Omental fat pad (tissue), 4 donors: Measurements from ENCODE around the gene LRRC28. TPM values are rescaled to one million over a fixed set of nuclear protein-coding genes. Genes with fewer than 3 reads are reported as not detected.
A peak's percentile ranks its signal among the peaks of the same experiment; 100 is the strongest.
"Not testable (repeated sequence)": the region's sequence is repeated elsewhere in the genome, so short reads cannot be mapped to it uniquely, and the experiment has no call there.

Source experiments
- ATAC-seq: fragments of 150-250 bp; one replicate; pipeline ENCODE4 v1.9.1; 2016; ENCODE audit warnings: mild to moderate bottlenecking, moderate library complexity; ENCODE audit not compliant: low FRiP score
- DNase-seq: peaks from one replicate; pipeline ENCODE4 v3.0.0-alpha.2; 2019; ENCODE audit warnings: low spot score
- CTCF ChIP-seq, 3 donors: fragments of 450-650 bp; IDR thresholded peaks; one replicate each; pipeline ENCODE4 v1.5.1; 2016 to 2017; ENCODE audit warnings: antibody characterized with exemption in 3 of 3, mild to moderate bottlenecking in 3 of 3, moderate library complexity in 2 of 3
- total RNA-seq, 4 donors: library from RNA; depleted of rRNA; stranded (reverse); fragments of >200 nt; gene quantifications; one replicate each; pipeline ENCODE4 v1.1.0, GENCODE V29; 2016

The LRRC28 gene
- total RNA-seq, 4 donors from 2014 or later = 27.6 to 32.3 (median 30.5) TPM

GRCh38 chr15:99399618-99400017, 148.3 kb downstream of the LRRC28 start:
- peak; percentile 91 for ATAC-seq
- no peak for DNase-seq
- no peak for TF ChIP-seq CTCF (IDR thresholded peaks at IDR 0.05)

GRCh38 chr15:99401216-99401615, 149.9 kb downstream of the LRRC28 start:
- not testable (repeated sequence) for DNase-seq, ATAC-seq

- DNase-seq (no peak), ATAC-seq (no peak)
- TF ChIP-seq CTCF (IDR thresholded peaks at IDR 0.05) = no peak
Measured at GRCh38 chr15:99402014-99402729, 150.9 kb downstream of the LRRC28 start.

GRCh38 chr15:99403597-99403996, 152.3 kb downstream of the LRRC28 start:
- DNase-seq (no peak), ATAC-seq (no peak)
- TF ChIP-seq CTCF (IDR thresholded peaks at IDR 0.05) = no peak

GRCh38 chr15:99404454-99404853, 153.2 kb downstream of the LRRC28 start:
- TF ChIP-seq CTCF (IDR thresholded peaks at IDR 0.05) = no peak
- no peak for ATAC-seq
- DNase-seq = no peak

- no peak for DNase-seq
Measured at GRCh38 chr15:99406120-99406519, 154.8 kb downstream of the LRRC28 start.

More at GRCh38 chr15:99406120-99406519, 154.8 kb downstream of the LRRC28 start:
- no peak for ATAC-seq
- no peak for TF ChIP-seq CTCF (IDR thresholded peaks at IDR 0.05)
